Astrocyte (in vitro differentiated cells and primary cell): Measurements from ENCODE around the gene CD82.

Source experiments
- EZH2 ChIP-seq: IDR thresholded peaks from 2 replicates; pipeline ENCODE4 v1.6.1; 2012; ENCODE audit warnings: mild to moderate bottlenecking, low read length, inconsistent platforms; ENCODE audit not compliant: insufficient read depth
- TF ChIP-seq, protein P1 (sequence below): IDR thresholded peaks from 2 replicates; pipeline ENCODE4 v1.5.1; 2011; ENCODE audit warnings: low read depth, mild to moderate bottlenecking, inconsistent platforms, low read length, moderate library complexity; ENCODE audit not compliant: insufficient read depth

DNA sequence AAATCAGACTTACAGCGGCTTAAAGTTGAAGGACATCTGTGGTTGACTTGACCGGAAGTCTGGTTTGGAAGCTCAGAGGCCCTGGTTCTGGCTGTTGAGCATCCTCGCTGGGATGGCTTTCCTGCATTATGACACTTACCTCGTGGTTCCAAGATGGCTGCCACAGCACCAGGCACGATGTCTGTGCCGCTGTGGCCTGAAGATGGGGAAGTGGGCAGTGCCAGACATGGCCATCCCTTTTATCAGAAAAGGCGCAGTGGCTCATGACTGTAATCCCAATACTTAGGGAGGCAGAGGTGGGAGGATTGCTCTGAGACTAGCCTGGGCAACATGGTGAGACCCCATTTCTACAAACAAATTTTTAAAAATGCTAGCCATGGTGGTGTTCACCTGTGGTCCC is 40.5 kb downstream of the CD82 start:
- TF ChIP-seq, protein P1, sequence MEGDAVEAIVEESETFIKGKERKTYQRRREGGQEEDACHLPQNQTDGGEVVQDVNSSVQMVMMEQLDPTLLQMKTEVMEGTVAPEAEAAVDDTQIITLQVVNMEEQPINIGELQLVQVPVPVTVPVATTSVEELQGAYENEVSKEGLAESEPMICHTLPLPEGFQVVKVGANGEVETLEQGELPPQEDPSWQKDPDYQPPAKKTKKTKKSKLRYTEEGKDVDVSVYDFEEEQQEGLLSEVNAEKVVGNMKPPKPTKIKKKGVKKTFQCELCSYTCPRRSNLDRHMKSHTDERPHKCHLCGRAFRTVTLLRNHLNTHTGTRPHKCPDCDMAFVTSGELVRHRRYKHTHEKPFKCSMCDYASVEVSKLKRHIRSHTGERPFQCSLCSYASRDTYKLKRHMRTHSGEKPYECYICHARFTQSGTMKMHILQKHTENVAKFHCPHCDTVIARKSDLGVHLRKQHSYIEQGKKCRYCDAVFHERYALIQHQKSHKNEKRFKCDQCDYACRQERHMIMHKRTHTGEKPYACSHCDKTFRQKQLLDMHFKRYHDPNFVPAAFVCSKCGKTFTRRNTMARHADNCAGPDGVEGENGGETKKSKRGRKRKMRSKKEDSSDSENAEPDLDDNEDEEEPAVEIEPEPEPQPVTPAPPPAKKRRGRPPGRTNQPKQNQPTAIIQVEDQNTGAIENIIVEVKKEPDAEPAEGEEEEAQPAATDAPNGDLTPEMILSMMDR = no peak
- TF ChIP-seq EZH2 = no peak
